ENCODE data around the gene NOD2. TPM values are rescaled to one million over a fixed set of nuclear protein-coding genes. Genes with fewer than 3 reads are reported as not detected.

The NOD2 gene
- total RNA-seq, 1 donor from 2014 or later: 15.4 TPM

DNA sequence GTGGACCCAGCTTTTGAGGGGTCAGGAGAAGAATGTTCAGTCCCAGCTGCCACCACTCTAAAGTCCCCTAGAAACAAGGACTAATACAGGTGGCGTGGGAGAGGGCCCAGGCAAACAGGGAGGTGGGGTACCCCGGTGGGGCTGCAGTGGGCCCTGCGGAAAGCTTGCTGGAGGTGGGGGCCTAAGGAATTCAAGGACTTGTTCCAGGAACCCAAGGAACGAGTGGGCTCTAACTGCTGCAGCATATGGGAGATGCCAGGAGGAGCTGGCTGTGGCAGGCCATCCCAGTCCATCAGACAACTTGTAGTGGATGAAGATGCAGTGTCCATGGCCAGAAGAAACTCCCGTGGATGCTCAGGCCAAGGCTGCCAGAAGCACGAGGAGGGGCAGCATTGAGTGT, 22.9 kb upstream of the NOD2 start:
- no peak for ATAC-seq

DNA sequence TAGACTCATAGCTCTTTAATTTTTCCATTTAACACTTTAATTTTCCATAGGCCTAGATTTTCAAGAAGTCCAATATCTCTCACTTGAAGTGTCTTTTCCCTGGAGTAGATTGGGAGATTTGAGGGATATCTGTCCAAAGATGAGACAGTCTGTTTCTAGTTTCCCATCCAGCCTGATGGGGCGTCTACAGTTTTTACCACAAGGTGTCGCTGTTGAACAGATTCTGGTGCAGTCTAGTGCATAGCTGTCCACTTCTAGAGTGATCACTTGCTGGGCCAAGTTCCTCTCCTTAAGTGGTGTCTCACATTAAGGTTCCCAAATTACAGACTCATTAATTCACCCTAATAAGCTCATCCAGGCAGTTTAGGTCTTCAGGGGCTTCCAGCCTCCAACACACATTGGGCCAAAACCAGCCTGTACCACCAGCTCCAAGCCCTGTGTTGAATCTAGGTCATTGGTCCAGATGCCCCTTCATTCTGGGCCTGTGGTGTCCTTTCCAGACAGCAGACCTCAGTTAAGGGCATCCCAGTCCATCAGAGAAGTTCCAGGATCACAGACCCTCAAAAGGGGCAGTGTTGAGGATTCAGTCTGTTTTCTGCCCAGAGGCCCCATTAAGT, 21.7 kb upstream of the NOD2 start:
- ATAC-seq: no peak

DNA sequence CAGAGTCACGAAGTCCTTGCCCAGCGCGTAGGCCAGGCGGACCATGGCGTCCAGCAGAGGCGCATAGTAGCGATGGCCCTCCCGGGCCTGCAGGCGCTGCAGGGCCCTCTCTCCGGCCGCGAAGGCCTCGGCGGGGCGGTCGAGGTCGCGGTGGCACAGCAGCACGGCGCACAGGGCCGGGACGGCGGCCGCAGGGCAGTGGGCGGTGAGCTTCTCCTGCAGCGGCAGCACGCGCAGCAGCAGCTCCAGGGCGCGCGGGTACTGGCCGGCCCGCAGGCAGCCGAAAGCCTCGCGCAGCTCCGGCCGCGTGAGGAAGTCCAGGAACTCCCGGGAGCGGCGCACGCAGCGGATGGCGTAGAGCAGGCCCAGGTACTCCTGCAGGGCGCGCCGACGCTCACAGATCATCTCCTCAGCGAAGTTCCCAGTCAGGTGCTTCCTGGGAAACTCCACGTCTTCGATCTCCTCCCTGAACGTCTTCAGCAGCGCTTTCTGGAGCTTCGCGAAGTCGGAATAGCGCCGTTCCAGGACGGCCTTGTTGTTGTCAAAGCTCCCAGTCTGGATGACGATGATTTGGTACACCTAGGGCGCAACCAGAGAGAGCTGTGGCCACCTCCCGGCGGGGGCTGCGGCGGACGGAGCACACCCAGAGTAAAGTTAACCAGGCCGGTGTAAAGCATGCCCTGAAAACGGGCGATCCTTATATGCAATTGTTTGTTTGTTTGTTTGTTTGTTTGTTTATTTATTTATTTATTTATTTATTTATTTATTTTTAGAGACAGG, 19.7 kb upstream of the NOD2 start:
- ATAC-seq: no peak

GRCh38 chr16:50674831-50675230, 18.6 kb upstream of the NOD2 start:
- peak; percentile 82 for ATAC-seq

GRCh38 chr16:50675686-50676610, 17.5 kb upstream of the NOD2 start:
- peak; percentile 77 for ATAC-seq

DNA sequence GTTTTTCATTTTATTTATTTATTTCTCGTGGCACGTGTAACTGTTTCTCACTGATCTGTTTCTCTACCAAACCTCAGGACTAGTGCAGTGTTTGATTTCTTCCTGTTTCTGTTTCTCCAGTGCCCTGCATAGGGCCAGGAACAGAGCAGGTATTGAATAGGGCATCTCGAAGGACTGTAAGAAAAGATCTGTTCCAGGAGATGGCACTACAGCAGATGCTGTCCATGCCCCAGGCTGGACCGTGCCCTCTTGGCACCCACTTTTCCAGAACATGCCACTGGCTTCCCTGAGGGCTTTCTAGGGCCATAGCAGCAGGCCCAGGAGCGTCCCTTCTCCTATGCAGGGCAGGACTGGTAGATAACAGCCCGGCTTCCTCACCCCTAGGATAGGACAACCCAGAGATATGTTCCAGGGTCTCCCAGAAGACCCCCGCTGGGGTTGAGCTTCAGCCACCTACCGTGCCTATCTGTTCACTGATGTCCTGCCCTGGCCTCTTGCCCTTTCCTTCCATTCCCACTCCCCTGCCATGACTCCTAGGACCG, 16.7 kb upstream of the NOD2 start:
- ATAC-seq: no peak

DNA sequence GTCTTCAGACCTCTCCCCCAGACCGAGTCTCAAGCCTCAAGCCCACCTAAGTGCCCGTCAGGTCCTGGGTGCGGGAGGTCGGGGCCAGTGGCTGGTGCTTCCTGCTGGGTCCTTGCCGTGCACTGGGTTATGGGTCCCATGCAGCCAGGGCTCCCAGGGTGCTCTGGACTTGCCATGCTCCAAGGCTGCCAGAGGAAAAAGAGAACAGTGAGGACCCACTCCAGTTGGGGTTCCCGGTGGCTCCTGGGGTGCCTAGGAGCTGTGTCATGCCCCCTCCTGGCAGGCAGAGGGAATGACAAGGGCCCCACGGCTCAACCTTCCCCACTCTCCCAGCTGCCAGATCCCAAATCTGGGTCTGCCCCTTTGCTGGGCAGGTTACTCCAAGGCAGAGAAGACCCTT, 16.1 kb upstream of the NOD2 start:
- no peak for ATAC-seq

DNA sequence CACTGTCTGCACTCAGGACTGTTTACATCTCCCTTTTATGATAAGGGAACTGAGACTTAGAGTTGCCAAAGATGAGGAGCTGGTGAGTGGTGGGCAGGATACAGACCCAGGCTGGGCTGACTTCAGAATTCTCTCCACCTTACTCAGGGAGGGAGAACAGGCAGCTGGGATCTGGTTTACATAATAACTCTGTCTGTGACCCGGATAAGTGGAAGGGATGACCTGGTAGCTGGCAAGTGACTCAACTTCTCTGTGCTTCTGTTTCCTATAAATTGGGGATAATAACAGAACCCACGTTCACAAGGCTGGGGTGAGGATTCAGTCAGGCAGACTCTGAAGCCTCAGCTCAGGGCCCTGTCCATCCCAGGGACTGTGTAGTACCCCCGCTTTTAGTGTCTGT, 14.9 kb upstream of the NOD2 start:
- ATAC-seq: no peak

- no peak for ATAC-seq
Measured at GRCh38 chr16:50679266-50679665, 14.1 kb upstream of the NOD2 start.

DNA sequence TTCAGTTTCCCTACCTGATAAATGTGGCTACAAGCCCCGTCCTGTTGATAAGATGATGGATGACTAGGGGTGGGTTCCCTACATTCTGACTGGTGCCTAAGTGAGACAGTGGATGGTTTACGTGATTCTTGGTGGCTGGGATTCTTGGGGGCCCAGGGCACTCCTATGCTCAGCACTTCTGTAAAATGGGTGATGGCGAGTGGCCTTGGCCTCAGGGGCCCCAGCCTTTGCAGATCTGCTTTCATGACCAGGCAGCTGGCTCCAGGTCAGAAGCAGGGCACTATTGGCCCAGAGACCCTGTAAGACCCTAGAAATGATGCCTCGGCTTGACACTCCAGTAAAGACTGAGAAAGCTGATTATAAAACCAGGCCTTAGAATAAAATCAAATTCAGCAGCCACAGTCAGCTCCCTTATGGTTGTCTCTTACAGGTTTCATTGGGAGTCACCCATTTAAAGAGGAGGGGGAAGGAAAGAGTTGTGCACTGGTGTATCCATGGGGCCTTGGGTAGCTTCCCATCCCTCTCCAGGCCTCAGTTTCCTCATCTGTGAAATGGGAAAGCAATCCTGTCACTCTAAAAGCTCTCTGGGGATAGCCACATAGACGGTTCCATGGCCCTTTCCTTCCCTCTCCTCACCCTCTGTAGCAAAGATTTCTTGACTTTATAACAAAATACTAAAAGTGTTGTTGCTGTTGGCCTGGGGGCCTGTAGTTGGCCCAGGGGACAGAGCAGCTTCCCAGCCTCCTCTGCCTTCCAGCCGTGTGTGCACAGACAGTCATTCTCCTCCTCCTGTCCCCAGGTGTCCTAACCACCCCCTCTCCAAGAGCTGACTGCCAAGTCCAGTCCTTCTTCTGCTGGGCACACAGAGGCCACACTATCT, 13.5 kb upstream of the NOD2 start:
- no peak for ATAC-seq

DNA sequence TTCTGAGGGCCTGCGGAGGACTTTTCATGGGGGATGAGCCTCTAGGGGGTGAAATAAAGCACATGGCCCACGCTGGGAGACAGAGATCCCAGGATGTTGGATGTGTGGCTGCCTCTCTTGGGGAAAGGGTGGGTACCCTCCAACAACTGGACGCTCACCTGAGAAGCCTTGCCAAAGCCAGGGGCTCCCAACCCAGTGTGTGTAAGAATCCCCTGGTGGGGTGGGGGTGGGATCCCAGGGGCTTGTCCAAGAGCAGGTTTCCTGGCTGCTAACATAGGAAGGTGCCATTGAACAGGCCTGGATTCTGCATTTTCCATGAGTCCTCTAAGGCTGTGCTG, 12.9 kb upstream of the NOD2 start:
- no peak for ATAC-seq

DNA sequence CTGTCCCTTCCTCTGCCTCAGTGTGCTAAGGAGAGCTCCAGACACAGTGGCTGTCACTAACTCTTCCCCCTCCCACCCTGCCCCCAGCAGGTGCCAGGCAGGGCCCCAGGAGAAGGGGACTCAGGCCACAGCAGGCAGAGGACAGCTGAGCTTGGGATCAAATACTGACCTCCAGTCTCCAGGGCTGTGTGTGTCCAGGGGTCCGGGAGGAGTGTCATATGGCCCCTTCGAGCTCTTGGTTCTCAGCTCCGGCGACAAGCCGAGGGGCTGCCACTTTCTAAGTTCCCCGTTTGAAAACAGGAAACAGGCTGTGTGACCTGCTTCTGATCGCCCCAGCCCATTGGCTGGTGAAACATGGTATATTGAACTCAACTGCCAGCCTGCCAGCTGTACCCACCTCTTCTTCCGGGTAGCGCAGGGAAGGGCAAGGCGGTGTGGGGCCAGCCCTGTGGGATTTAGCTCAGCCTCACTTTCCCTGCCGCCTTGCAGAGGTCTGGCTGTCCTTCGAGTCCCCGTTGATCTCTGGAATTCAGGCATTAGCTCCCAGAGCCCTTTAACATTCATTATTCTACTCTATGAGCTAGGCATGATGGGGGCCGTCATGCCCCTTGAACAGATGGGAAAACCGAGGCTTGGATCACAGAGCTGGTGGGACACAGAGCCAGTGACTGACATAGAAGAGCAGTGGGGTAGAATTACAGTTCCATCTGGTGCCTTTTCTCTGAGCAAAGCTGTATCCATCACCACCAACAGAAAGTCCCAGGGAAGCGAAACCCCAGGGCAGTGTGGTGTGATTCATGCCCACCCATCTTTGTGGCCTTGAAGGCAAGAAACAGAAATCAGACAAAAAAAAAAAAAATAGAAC, 12.2 kb upstream of the NOD2 start, which contains the start of gene SNX20:
SNX20 (minus strand) TSS at position 292 of the 865 bp plus-strand sequence. CDS start 3,786 bp downstream, outside the sequence.
- ATAC-seq: peak; percentile 17

- ATAC-seq: peak; percentile 7
Measured at GRCh38 chr16:50683689-50684374, 9.6 kb upstream of the NOD2 start.

- ATAC-seq: peak; percentile 47
Measured at GRCh38 chr16:50684823-50685461, 8.5 kb upstream of the NOD2 start.

DNA sequence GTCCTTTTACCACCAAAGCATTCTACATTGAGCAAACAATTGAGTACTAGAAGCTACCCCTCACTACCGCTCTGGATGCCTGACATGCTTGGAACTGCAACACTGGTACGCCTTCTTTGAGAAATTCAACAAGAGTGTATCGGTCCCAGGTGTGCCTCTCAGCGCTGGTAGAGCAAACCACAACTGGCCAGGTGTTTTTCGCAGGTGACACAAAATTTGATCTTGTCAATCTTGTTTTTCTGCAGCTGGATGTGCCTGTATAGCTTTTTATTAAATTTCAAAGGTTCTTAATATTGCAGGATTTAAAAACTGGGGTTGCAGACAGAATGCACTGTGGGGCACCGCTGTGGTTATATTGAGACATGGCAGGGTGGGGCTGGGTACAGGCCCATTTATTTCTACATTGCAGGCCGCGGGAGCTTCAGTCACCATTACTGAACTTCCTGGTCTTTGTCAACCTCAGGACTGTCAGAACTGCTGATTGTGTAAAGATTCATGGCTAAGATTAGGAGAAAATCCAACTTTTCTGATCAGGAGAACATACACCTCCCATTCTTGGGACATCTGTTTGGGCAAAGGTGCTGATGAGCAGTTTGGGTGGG, 7.8 kb upstream of the NOD2 start:
- peak; percentile 78 for ATAC-seq

- ATAC-seq: no peak
Measured at GRCh38 chr16:50688083-50688482, 5.3 kb upstream of the NOD2 start.

- ATAC-seq: no peak
Measured at GRCh38 chr16:50688867-50689266, 4.5 kb upstream of the NOD2 start.

GRCh38 chr16:50690177-50690576, 3.2 kb upstream of the NOD2 start:
- no peak for ATAC-seq

DNA sequence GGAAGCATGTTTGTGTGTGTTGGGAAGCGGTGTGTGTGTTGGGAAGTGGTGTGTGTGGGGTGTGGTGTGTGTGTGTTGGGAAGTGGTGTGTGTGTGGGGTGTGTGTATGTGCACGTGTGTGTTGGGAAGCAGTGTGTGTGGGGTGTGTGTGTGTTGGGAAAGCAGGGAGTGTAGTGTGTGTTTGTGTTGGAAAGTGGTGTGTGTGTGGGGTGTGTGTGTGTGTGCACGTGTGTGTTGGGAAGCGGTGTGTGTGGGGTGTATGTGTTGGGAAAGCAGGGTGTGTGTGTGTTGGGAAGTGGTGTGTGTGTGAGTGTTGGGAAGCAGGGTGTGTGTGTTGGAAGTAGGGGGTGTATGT, 785 bp upstream of the NOD2 start:
- no peak for ATAC-seq
